ENCODE measurements around the gene NUBP2. TPM values are rescaled to one million over a fixed set of nuclear protein-coding genes. Genes with fewer than 3 reads are reported as not detected.

Gene NUBP2
- total RNA-seq, 1 experiment from 2014 or later, result 65.3 TPM

GRCh38 chr16:1752853-1753252 is 29.9 kb upstream of the NUBP2 start:
- Mint-ChIP-seq H3K4me3 (ENCODE audit: unreplicated experiment) (no peak overlapping the region), H3K4me1 (ENCODE audit: low read depth, unreplicated experiment) (peaks cover 6% of the 10 kb centered on the region), H3K27ac (ENCODE audit: unreplicated experiment) (no peak overlapping the region), H3K9me3 (ENCODE audit: unreplicated experiment) (no peaks in the 10 kb centered on the region), H3K36me3 (ENCODE audit: insufficient read depth, unreplicated experiment) (peaks cover 28% of the 10 kb centered on the region), H3K27me3 (ENCODE audit: insufficient read depth, unreplicated experiment) (no peaks in the 10 kb centered on the region)
- intact Hi-C loops (cut with micrococcal nuclease; ENCODE audit: unreplicated experiment), result no loop called here
- H3K9me3 ChIP-seq, result no peaks in the 10 kb centered on the region
- ChIA-PET CTCF (interaction anchor here (0.7 kb wide), 1 partner anchor 62 kb away, joined by 4 read pairs; no protein-coding TSS in a partner anchor), POLR2A (no interaction called here)
- peaks cover 10% of the 10 kb centered on the region for H3K4me1 ChIP-seq
- BruUV-seq (replicated peaks), result no TSS peak
- DNase-seq, result no peak
- no peak for TF ChIP-seq CTCF (IDR thresholded peaks at IDR 0.05; ENCODE audit: insufficient read depth in 1 of 2, low read depth in 1 of 2, low read length in 1 of 2, severe bottlenecking in 1 of 2, unreplicated experiment in 1 of 2)
- no peak overlapping the region for H3K4me3 ChIP-seq (ENCODE audit: low read depth, low read length)
- H3K36me3 ChIP-seq (ENCODE audit: control insufficient read depth, insufficient read depth, low read length), result no peaks in the 10 kb centered on the region
- no peaks in the 10 kb centered on the region for H3K27me3 ChIP-seq (replicated peaks; ENCODE audit: control insufficient read depth, insufficient read depth, low read length)

DNA sequence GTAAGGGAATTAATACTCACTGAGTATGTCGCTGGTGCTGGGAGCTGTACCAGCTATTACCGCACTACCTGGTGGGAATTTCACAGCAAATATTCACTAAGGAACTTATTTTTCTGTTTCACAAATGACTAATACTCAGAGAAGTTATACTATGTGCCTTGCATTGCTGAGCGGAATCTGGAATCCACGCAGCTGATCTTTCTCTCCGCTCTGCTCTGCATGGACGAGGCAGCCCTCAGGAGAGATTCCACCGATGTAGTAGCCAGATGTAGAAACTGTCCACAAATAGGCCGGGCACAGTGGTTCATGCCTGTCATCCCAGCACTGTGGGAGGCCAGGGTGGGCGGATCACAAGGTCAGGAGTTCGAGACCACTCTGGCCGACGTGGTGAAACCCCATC is 28.6 kb upstream of the NUBP2 start:
- no peaks in the 10 kb centered on the region for H3K27me3 ChIP-seq (replicated peaks; ENCODE audit: control insufficient read depth, insufficient read depth, low read length)
- Mint-ChIP-seq H3K4me3 (ENCODE audit: unreplicated experiment) (no peak overlapping the region), H3K9me3 (ENCODE audit: unreplicated experiment) (no peaks in the 10 kb centered on the region), H3K27ac (ENCODE audit: unreplicated experiment) (no peak overlapping the region), H3K4me1 (ENCODE audit: low read depth, unreplicated experiment) (peaks cover 7% of the 10 kb centered on the region), H3K27me3 (ENCODE audit: insufficient read depth, unreplicated experiment) (no peaks in the 10 kb centered on the region), H3K36me3 (ENCODE audit: insufficient read depth, unreplicated experiment) (peaks cover 25% of the 10 kb centered on the region)
- DNase-seq, result no peak
- no peaks in the 10 kb centered on the region for H3K36me3 ChIP-seq (ENCODE audit: control insufficient read depth, insufficient read depth, low read length)
- H3K4me3 ChIP-seq (ENCODE audit: low read depth, low read length), result no peak overlapping the region
- TF ChIP-seq CTCF (IDR thresholded peaks at IDR 0.05; ENCODE audit: insufficient read depth in 1 of 2, low read depth in 1 of 2, low read length in 1 of 2, severe bottlenecking in 1 of 2, unreplicated experiment in 1 of 2), result no peak
- intact Hi-C loops (cut with micrococcal nuclease; ENCODE audit: unreplicated experiment), result no loop called here
- H3K9me3 ChIP-seq, result no peaks in the 10 kb centered on the region
- peaks cover 16% of the 10 kb centered on the region for H3K4me1 ChIP-seq
- no TSS peak for BruUV-seq (replicated peaks)
- ChIA-PET POLR2A (no interaction called here), CTCF (no interaction called here)

GRCh38 chr16:1757714-1758461 is 24.9 kb upstream of the NUBP2 start:
- DNase-seq, result peak in 1 of 2 experiments; percentile 53
- Histone ChIP-seq H3K9me3 (no peaks in the 10 kb centered on the region), H3K4me1 (peaks cover 16% of the 10 kb centered on the region), H3K4me3 (ENCODE audit: low read depth, low read length) (no peak overlapping the region), H3K27me3 (replicated peaks; ENCODE audit: control insufficient read depth, insufficient read depth, low read length) (no peaks in the 10 kb centered on the region), H3K36me3 (ENCODE audit: control insufficient read depth, insufficient read depth, low read length) (no peaks in the 10 kb centered on the region)
- CTCF ChIA-PET, result no interaction called here
- peak overlapping the region; percentile 77 for H3K27ac Mint-ChIP-seq (ENCODE audit: unreplicated experiment)
- peaks cover 7% of the 10 kb centered on the region for H3K4me1 Mint-ChIP-seq (ENCODE audit: low read depth, unreplicated experiment)
- H3K36me3 Mint-ChIP-seq (ENCODE audit: insufficient read depth, unreplicated experiment), result peaks cover 33% of the 10 kb centered on the region
- no peak overlapping the region for H3K4me3 Mint-ChIP-seq (ENCODE audit: unreplicated experiment)
- POLR2A ChIA-PET, result no interaction called here
- no TSS peak for BruUV-seq (replicated peaks)
- H3K9me3 Mint-ChIP-seq (ENCODE audit: unreplicated experiment), result no peaks in the 10 kb centered on the region
- intact Hi-C loops (cut with micrococcal nuclease; ENCODE audit: unreplicated experiment), result no loop called here
- H3K27me3 Mint-ChIP-seq (ENCODE audit: insufficient read depth, unreplicated experiment), result no peaks in the 10 kb centered on the region
- no peak for TF ChIP-seq CTCF (IDR thresholded peaks at IDR 0.05; ENCODE audit: insufficient read depth in 1 of 2, low read depth in 1 of 2, low read length in 1 of 2, severe bottlenecking in 1 of 2, unreplicated experiment in 1 of 2)
